HEK293 (cell line): ENCODE measurements around the gene SIMC1.

Experiments
- CTCF ChIP-seq: fragments of 450-650 bp; formaldehyde crosslinking; IDR thresholded peaks from 2 replicates; pipeline ENCODE4 v1.5.1; 2016; ENCODE audit warnings: missing biosample characterization, missing genetic modification characterization
- TSHZ1 ChIP-seq: fragments of 450-650 bp; formaldehyde crosslinking; IDR thresholded peaks from 2 replicates; pipeline ENCODE4 v1.5.1; 2016; ENCODE audit warnings: missing biosample characterization, missing genetic modification characterization, borderline replicate concordance
- ZNF843 ChIP-seq: fragments of 450-650 bp; formaldehyde crosslinking; IDR thresholded peaks from 2 replicates; pipeline ENCODE4 v1.5.1; 2016; ENCODE audit warnings: missing biosample characterization, missing genetic modification characterization
- TF ChIP-seq, protein P1 (sequence below): fragments of 450-650 bp; formaldehyde crosslinking; IDR thresholded peaks from 2 replicates; pipeline ENCODE4 v1.5.1; 2016; ENCODE audit warnings: missing biosample characterization, missing genetic modification characterization

- TF ChIP-seq, protein P1, sequence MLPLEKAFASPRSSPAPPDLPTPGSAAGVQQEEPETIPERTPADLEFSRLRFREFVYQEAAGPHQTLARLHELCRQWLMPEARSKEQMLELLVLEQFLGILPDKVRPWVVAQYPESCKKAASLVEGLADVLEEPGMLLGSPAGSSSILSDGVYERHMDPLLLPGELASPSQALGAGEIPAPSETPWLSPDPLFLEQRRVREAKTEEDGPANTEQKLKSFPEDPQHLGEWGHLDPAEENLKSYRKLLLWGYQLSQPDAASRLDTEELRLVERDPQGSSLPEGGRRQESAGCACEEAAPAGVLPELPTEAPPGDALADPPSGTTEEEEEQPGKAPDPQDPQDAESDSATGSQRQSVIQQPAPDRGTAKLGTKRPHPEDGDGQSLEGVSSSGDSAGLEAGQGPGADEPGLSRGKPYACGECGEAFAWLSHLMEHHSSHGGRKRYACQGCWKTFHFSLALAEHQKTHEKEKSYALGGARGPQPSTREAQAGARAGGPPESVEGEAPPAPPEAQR, result no peak
- TF ChIP-seq CTCF (no peak), TSHZ1 (tag by site-specific recombination) (no peak), ZNF843 (no peak)
Measured at GRCh38 chr5:176366232-176366894, 128.1 kb downstream of the SIMC1 start.
